Stomach smooth muscle (tissue), 2 donors: ENCODE results near the gene ZSCAN21.

ENCODE experiments used
- H3K27ac ChIP-seq: one replicate; pipeline ENCODE4 v1.7.0; 2013; ENCODE audit warnings: mild to moderate bottlenecking, low read length, inconsistent platforms
- H3K27me3 ChIP-seq, 2 donors: one replicate each; pipeline ENCODE4 v1.7.0; 2013; ENCODE audit warnings: low read length in 2 of 2; ENCODE audit not compliant: insufficient read depth in 2 of 2, control insufficient read depth in 1 of 2
- H3K36me3 ChIP-seq, 2 donors: one replicate each; pipeline ENCODE4 v1.7.0; 2013; ENCODE audit warnings: low read length in 2 of 2; ENCODE audit not compliant: control insufficient read depth in 2 of 2, insufficient read depth in 2 of 2
- H3K4me1 ChIP-seq: one replicate; pipeline ENCODE4 v1.7.0; 2013; ENCODE audit warnings: low read length; ENCODE audit not compliant: control insufficient read depth, insufficient read depth
- H3K4me3 ChIP-seq, 2 donors: one replicate each; pipeline ENCODE4 v1.7.0; 2013; ENCODE audit warnings: low read length in 2 of 2
- H3K9ac ChIP-seq, 2 donors: one replicate each; pipeline ENCODE4 v1.7.0; 2013; ENCODE audit warnings: low read length in 2 of 2, mild to moderate bottlenecking in 1 of 2
- H3K9me3 ChIP-seq, 2 donors: one replicate each; pipeline ENCODE4 v1.7.0; 2013; ENCODE audit warnings: low read length in 2 of 2; ENCODE audit not compliant: control insufficient read depth in 2 of 2
- donor health status: healthy.
- donor health status: Pancreatic carcinoma.

The ZSCAN21 gene

DNA sequence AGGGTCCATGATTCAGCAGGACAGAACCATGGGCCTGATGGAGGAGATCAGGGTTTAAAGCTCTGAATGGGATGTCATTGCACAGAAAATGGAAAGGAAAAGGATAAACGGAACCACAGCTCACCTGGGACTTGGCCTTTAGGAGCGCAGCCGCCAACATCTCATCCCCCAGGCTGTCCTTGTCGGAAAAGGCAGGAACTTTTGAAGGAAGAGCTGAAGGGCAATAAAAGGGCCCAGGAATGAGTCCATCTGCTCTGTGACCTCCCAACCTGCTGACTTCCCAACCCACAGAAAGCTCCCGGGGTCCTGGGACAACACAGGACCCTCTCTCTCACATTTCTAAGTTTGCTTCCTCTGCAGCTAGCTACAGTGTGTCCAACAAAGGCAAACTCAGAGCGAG is 25.8 kb downstream of the ZSCAN21 start:
- Histone ChIP-seq H3K27me3 (no peaks in the 10 kb centered on the region), H3K4me1 (peaks cover 16% of the 10 kb centered on the region), H3K9me3 (peaks cover 19 to 22% of the 10 kb centered on the region in 2 donors), H3K4me3 (no peak overlapping the region), H3K27ac (no peak overlapping the region), H3K36me3 (peaks cover 59 to 74% of the 10 kb centered on the region in 2 donors), H3K9ac (no peak overlapping the region)

DNA sequence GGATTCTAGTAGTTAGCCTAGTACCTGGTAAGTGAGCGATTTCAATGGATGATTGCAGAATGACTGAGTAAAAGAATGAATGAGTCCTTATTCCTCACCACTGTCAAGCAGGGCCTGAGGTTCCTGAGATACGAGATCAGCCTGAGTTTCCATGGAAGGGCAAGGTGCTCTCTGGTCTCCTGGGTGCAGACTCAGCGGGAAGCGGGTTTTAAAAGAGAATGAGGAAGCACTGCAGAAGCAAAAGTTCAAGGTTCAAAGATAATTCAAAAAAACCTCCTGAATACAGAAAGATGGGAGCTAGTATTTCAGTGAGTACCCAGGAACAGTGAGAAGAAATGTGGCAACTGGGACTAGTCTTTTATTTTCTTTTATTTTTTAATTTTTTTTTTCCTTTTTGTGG is 27.6 kb downstream of the ZSCAN21 start:
- Histone ChIP-seq H3K9me3 (peaks cover under 1 to 5% of the 10 kb centered on the region in 2 donors), H3K4me3 (no peak overlapping the region), H3K36me3 (peaks cover 41 to 56% of the 10 kb centered on the region in 2 donors), H3K27ac (no peak overlapping the region), H3K9ac (no peak overlapping the region), H3K27me3 (no peaks in the 10 kb centered on the region), H3K4me1 (peaks cover 22% of the 10 kb centered on the region)

DNA sequence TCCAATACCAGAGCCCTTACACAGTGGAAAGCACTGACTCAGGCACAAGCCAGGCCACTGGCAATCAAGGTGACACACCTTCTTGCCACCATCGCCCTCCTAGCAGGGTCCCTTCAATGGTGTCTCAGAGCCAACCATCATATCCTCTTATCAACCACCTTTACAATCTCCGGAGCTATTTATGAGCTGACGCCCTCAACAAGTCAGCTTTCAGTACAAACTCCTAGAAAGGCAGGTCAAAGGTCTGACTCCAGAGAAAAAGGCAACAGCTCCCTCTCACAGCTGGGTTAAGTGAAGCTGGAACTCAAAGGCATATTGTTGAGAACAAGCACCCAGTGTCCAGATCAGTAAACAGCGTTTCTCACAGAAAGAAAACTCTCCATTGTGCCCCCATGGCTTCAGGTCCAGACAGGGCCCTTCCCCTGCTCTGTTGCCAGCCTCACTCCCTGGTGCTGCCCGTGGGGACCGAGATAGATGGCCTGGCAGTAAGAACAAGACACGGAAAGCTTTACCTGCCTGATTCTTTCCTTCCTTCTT is 29.5 kb downstream of the ZSCAN21 start:
- Histone ChIP-seq H3K9ac (no peak overlapping the region), H3K9me3 (no peaks in the 10 kb centered on the region), H3K4me3 (peak overlapping the region in 1 of 2 donors; percentile 9), H3K27me3 (no peaks in the 10 kb centered on the region), H3K4me1 (peaks cover 27% of the 10 kb centered on the region), H3K36me3 (peaks cover 26 to 38% of the 10 kb centered on the region in 2 donors), H3K27ac (no peak overlapping the region)

DNA sequence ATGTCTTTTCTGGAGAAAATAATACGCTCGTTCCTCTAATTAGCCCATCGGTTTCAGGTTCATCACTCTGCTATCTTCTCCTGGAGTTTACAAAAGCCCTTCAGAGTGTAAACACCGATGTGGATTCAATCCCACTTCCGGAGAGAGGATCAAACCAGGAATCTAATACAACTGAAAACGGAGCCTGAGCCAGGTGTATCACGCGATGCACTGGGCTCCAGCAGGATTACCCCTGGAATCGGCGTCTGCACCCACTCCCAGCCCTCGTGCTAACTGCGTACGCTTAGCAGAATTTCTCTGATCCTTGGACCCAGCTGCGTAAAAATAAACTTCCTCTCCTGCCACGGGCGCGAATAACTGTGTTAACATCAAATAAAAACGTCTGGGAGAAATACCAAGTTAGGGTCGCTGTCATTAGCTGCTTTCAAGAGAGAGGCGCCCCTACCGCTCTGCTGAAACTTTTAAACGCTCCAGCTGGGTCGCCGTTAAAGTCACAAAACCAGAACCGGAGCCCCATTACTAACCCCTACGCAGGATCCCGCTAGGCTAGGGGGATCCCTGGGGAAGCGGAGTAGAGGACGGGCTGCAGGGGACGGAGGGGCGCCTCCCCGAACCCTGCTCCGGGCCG is 31.4 kb downstream of the ZSCAN21 start:
- Histone ChIP-seq H3K27ac (peak overlapping the region; percentile 67), H3K9me3 (no peaks in the 10 kb centered on the region), H3K4me3 (peak overlapping the region; percentile 70 to 97), H3K9ac (peak overlapping the region; percentile 87 to 95), H3K36me3 (peaks cover 9 to 22% of the 10 kb centered on the region in 2 donors), H3K27me3 (no peaks in the 10 kb centered on the region), H3K4me1 (peaks cover 27% of the 10 kb centered on the region)

DNA sequence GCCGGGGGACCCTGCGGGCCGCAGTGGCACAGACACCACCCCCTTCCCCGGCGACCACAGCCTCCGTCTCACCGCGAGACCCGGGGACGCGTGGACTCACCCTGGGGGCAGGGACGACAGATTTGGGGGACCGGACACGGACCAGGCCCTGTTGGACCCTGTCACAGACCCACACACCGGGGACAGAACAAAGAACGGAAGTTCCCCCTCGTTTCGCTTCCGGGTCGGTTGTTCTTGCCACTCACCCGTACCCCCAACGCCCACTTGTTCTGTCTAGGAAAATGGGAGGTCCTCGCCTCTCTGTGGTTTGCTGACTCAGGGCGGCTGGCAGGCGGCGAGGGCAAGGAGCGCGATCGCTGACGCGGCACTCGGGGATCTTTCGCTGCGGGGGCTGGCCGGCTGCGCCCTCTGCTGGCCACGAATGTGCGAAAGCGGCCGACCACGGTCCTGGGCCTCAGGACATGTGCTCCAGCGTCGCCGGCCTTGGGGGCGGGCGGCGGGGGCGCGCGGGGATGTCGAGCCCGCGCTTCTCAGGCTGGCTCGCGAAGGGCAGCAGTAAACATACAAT is 32.0 kb downstream of the ZSCAN21 start, which contains the start of gene ZNF3:
ZNF3 (minus strand) TSS at position 189 of the 568 bp plus-strand sequence. CDS start 4,366 bp downstream, outside the sequence.
- Histone ChIP-seq H3K4me1 (peaks cover 27% of the 10 kb centered on the region), H3K9ac (peak within 1 kb of the TSS; percentile 87 to 95), H3K27ac (peak within 1 kb of the TSS; percentile 67), H3K9me3 (no peaks in the 10 kb centered on the region), H3K4me3 (peak within 1 kb of the TSS; percentile 70 to 97), H3K27me3 (no peaks in the 10 kb centered on the region), H3K36me3 (peaks cover 7 to 21% of the 10 kb centered on the region in 2 donors)

DNA sequence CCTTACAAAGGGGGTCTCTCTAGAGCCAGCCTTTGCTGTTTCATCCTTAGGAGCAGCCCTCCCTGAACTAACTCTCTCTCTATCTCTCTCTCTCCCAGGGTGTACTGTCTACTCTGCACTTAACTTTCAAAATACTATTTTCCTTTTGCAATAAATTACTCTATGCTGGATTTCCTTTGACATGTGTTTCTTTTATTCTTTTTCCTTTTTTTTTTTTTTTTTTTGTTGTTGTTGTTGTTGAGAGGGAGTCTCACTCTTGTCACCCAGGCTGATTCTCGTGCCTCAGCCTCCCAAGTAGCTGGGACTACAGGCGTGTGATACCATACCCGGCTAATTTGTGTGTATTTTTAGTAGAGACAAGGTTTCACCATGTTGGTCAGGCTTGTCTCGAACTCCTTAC is 33.4 kb downstream of the ZSCAN21 start:
- Histone ChIP-seq H3K4me1 (peaks cover 33% of the 10 kb centered on the region), H3K9ac (peak overlapping the region in 1 of 2 donors; percentile 36), H3K27ac (no peak overlapping the region), H3K27me3 (no peaks in the 10 kb centered on the region), H3K36me3 (peaks cover 0 to 14% of the 10 kb centered on the region in 2 donors), H3K4me3 (peak overlapping the region in 1 of 2 donors; percentile 8), H3K9me3 (no peaks in the 10 kb centered on the region)

DNA sequence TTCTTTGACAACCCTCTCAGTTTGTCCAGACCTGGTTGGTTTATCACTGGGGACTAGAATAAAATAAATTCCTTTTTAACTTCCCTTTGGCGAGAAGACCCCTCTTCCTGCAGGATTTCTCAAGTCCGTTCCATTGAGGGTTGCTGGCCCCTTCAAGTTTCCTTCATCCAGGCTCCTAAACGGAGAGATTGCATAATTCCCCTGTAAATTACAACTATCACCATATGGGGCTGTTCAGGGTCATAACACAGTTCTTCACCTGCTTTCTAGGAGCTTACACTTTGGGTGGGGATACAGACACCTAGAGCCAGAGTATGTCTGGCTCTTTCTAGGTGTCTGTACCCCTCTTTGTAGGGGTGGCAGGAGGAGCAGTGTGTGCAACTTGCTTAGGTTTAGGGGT is 35.9 kb downstream of the ZSCAN21 start:
- Histone ChIP-seq H3K9me3 (no peaks in the 10 kb centered on the region), H3K27ac (no peak overlapping the region)

DNA sequence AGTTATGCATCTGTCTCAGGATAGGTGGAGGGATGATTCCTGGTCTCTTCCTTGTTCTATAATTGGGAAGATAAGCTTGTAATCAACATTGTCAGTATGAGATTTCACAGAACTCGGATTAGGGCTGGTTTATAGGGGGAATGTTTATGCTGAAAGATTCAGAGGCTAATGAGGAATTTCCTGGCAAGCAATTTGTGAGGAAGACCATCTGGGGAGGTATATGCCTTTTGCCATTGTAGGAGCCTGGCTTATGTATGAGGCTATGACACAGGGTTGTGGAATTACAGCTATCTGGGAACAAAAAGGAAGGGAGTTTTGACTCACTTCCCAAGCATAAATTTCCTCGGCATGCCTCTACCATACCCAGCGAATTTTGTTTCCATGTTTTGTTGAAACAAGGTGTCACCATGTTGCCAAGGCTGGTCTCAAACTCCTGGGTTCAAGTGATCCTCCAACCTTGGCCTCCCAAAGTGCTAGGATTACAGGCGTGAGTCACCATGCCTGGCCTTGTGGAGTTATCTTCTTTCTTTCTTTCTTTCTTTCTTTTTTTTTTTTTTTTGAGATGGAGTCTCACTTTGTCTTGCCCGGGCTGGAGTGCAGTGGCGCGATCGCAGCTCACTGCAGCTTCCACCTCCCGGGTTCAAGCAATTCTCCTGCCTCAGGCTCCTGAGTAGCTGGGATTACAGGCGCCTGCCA is 37.6 kb downstream of the ZSCAN21 start:
- Histone ChIP-seq H3K27ac (peak overlapping the region; percentile 80), H3K36me3 (peaks cover 17 to 20% of the 10 kb centered on the region in 2 donors), H3K4me1 (peaks cover 24% of the 10 kb centered on the region), H3K4me3 (no peak overlapping the region), H3K9ac (no peak overlapping the region), H3K27me3 (no peaks in the 10 kb centered on the region), H3K9me3 (no peaks in the 10 kb centered on the region)

More for the DNA sequence above, 35.9 kb downstream of the ZSCAN21 start:
- H3K27me3 ChIP-seq, result no peaks in the 10 kb centered on the region
- no peak overlapping the region for H3K4me3 ChIP-seq
- peaks cover 30% of the 10 kb centered on the region for H3K4me1 ChIP-seq
- H3K36me3 ChIP-seq, result peaks cover 3% of the 10 kb centered on the region in 2 donors
- no peak overlapping the region for H3K9ac ChIP-seq

DNA sequence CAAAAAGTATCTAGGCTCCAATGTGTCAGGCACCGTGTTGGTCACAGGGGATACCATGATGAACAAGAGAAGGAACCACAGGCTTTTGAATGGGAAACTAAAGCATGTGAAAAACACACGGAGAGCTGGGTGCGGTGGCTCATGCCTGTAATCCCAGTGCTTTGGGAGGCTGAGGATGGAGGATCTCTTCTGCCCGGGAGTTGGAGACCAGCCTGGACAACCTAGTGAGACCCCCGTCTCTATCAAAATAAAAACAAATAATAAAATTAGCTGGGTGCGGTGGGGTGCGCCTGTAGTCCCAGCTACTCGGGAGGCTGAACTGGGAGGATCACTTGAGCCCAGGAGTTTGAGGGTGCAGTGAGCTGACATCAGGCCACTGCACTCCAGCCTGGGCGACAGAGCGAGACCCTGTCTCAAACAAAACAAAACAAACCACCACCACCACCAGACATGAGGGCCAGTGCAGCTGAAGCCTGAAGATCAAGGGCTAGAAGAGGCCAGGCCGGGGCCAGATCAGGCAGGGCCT is 38.6 kb downstream of the ZSCAN21 start:
- Histone ChIP-seq H3K36me3 (peaks cover 26 to 27% of the 10 kb centered on the region in 2 donors), H3K4me1 (peaks cover 24% of the 10 kb centered on the region), H3K4me3 (peak overlapping the region; percentile 65 to 94), H3K9me3 (no peaks in the 10 kb centered on the region), H3K9ac (peak overlapping the region; percentile 84 to 89), H3K27ac (peak overlapping the region; percentile 80), H3K27me3 (no peaks in the 10 kb centered on the region)

DNA sequence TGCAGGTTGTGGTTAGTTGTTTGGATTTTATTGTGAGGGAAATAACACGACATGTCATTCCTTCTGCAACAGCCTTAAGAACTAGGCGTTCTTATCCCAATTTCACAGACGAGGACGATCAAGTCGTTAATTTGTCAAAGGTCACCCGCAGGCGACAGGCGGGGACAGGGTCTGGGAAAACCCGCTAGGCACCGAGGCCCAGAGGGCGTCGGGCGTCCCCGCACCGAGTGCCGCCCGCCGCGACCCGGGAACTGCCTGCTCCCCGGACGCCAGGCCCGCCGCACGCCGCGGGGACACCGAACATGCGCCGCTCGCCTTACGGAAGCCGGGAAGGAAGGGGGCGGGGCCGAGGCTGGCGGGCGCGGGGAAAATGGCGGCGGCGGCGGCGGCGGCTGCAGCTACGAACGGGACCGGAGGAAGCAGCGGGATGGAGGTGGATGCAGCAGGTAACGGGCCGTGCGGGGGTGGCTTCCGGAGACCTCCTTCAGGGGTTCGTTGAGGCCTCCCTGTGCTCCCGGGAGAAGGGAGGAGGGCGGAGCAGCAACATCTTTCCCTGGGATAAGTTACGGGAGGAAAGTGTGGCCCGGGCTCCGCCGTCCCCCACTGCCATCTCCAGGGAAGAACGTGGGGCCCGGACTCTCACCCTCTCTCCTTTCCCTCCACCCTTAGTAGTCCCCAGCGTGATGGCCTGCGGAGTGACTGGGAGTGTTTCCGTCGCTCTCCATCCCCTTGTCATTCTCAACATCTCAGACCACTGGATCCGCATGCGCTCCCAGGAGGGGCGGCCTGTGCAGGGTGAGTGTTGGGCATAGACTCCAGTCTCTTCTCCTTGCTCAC is 39.3 kb downstream of the ZSCAN21 start, which contains the start of gene COPS6:
COPS6 (plus strand) TSS at position 349 of the 837 bp plus-strand sequence; CDS start at position 371, 22 bp downstream.
- Histone ChIP-seq H3K9me3 (no peaks in the 10 kb centered on the region), H3K27ac (peak within 1 kb of the TSS; percentile 80), H3K9ac (peak within 1 kb of the TSS; percentile 87 to 89), H3K27me3 (no peaks in the 10 kb centered on the region), H3K4me1 (peaks cover 31% of the 10 kb centered on the region), H3K4me3 (peak within 1 kb of the TSS; percentile 89 to 94), H3K36me3 (peaks cover 27 to 34% of the 10 kb centered on the region in 2 donors)
